SIG-M5 treated with dmso at 0.1 percent for 504 hours (cell line): ENCODE data around the gene KCNE1.
"Not testable (repeated sequence)": the region's sequence is repeated elsewhere in the genome, so short reads cannot be mapped to it uniquely, and the experiment has no call there.

Experiments used
- DNase-seq: peaks from one replicate; lab custom pipeline; 2025; ENCODE audit not compliant: unreplicated experiment; lab: John Stamatoyannopoulos, UW

KCNE1 gene

DNA sequence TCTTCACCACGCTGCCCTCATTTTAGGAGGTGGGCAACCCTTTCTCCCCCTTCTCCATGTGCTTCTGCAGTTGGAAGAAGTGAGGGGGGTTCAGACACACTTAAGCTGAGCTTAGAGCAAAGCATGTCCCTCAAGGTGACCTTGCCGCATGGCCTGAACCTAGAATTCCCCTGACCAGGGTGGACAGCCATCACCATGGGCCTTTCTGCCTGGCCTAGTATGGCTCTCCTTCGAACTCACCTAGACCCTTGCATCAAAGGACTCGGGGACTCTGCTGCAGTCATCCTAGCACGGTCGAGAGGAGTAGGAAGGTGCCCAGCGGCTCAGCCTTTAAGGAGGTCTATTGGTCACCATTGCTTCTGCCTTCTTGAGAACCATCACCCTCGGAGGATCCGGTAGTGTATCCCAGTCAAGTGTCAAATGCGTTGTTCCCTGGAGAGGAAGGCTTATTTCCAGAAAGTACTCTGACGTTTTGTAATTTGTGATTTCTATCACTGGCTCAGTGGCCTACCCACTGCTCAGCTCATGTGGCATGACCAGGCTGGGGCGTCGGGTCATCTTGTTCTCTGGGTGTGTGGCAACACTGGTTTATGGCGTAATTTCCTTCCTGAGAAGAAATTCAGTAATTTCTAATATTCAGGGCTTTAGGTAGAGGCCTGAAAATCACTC is at the start of gene KCNE1:
TSS of gene KCNE1 (minus strand) at position 424 of the 669 bp plus-strand sequence. CDS start 62,576 bp downstream, outside the sequence.
- DNase-seq: peak; percentile 60

DNA sequence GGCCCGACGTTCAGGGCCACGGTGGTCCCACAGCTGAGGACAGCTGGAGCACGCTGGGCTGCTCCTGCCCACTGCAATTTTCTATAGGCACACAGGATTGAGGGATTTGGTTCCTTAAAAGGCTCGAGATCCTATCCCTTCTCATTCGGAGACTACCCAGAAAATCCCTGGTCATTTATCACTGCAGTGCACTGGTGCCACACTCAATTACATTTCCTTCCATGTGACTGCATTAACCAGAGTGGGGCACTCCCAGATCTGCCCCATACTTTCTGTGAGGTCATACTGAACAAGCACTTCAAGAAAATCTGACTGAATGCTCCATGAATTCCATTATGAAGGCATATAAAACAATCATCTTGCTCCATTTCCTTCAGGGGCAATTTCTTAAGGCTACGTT is 49.8 kb upstream of the KCNE1 start:
- no peak for DNase-seq

DNA sequence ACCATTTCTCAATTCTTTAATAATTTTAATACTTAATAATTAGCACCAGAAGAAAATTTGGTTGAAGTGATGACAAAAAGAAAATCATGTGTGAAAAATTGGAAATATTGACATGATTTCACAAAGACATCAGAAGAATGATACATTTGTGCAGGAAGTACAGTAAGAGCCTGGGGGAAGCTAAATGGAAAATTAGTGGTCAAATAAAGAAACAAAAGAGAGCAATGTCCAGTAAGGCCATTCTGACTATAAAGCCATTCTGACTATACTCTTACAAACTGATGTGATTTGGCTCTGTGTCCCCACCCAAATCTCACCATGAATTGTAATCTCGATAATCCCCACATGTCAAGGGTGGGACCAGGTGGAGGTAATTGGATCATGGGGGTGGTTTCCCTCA is 48.6 kb upstream of the KCNE1 start:
- DNase-seq: no peak

DNA sequence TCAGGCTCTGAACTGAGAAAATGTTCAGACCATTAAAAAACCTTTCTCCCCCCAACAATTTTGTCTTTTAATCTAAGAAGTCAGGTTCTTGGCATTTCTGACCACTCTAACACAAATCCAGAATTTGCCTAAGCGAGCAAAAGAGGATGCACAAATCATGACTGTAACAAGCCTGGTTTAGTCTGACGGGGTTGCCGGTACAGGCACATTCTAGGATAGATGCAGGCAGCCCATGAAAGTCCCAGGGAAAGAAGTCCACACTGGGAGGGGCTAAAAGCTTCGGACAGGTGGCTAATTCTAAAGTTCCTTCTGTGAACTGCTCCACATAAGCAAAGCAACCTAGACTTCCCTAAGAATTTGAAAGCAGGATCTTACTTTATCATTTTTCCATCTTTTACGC is 48.0 kb upstream of the KCNE1 start:
- DNase-seq: no peak

DNA sequence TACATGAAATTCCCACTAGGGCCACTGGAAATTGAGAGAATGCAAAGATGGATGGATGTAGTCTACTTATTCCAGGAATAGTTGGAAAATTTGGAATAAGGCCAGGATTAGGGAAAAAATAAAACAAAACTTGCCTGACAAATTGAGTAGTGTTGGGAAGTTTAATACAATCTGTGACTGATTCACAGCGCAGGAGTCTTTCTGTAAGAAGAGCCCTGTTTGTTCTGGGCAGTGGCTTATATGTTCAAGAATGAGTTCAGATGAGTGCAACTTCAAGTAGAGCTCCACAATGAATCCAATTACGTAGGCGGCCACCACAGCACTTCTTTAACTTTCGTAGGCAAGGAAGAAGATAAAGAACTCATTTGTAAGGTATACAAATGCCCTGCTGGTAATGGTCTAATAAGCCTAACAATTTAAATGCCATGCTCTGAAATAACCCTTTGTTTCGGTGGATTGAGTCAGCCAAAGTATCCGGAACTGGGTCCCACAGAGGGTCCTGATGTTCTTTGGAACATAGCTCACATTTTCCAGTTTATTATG is 47.1 kb upstream of the KCNE1 start:
- no peak for DNase-seq

DNA sequence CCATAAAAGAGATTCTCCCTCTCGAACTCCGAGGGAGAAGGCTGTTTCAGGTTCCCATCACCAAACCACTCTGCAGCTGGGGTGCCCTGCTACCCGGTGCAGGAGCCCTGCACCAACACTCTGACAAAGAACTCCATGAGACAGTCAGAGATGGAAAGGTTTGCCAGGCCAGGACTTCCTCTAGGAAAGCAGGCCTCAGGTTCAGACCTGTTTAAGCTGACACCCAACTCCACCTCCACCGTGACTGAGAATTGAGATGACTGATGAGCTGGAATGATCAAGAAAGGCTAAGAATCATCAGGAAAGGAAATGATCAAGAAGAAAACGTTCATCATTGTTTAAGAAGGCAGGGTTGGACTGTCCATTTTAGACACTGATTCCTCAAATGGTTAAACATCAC is 46.2 kb upstream of the KCNE1 start:
- DNase-seq: no peak

DNA sequence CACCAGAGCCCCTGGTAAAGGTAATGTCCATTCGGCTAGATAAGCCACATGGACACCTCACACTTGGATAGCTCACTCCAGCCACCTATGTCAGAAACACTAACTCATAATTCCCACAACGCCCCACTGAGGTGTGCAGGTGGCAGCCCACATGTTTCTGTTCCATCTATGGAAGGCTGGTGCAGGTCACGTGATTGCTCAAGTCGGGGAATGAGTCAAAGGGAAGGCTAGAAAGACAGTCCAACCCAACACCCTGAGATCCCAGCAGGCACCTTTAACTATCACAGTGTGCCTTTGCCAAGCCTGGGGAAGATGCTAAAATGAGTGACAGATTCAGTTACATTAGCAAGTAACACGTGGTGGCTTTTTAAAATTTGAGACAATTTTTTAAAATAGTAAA is 45.3 kb upstream of the KCNE1 start:
- DNase-seq: no peak

DNA sequence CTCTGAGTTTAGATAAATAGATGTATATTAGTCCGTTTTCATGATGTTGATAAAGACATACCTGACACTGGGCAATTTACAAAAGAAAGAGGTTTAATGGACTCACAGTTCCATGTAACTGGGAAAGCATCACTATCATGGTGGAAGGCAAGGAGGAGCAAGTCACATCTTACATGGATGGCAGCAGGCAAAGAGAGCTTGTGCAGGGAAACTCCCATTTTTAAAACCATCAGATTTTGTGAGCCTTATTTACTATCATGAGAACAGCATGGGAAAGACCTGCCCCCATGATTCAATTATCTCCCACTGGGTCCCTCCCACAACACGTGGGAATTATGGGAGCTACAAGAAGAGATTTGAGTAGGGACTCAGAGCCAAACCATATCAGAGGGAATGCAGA is 42.7 kb upstream of the KCNE1 start:
- DNase-seq: not testable (repeated sequence)

DNA sequence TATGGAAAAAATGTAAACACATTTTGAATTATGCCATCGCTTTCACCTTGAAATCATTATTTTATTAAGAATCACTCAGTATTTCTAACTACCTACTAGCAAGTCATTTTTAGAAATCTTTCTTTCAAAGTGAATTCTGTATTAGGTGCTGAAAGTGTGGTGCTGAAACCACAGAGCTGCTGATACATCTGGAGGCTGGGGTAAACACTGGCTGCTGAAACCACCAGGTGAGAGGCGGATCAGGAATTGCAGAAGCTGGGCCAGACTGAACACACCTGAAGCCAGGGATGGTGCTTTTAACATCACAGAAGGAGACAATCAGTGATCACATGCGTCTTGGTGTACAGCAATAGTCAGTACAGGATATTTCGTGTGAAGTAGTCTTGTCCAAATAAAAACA is 42.2 kb upstream of the KCNE1 start:
- no peak for DNase-seq

DNA sequence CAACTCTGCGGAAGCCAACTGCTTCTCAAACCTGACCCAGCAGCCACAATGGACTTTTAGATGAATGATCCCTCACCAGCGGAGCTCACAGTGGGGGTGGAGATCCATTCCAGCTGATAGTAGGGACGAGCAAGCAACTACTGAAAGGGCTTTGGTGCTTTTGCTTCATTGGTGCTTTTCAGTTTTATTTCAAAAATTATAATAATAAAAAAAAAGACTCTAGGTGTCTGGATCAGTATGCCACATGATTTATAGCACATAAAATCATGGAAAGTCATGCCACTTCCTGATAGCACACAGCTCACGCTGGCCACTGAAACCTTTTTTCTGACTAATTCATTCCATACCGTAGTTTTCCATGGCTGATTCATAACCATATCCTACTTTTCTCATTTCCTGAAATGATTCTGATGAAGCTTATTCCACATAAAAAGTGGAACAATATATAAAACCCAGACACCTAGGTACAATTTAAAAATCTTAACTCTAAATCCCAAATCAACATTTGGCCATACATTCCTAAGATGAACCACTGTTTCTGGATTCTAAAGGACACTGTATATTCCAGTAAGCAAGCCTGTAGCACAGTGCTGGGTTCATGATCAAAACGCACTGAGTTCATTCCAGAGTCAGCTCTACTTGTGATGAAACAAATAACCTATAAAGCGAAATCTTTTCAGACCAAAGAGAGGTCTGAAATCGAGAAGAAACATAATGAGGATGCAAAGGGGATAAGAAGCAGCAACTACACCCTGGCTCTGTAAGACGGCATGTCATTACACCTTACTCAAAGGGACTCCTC is 41.3 kb upstream of the KCNE1 start:
- DNase-seq: no peak

DNA sequence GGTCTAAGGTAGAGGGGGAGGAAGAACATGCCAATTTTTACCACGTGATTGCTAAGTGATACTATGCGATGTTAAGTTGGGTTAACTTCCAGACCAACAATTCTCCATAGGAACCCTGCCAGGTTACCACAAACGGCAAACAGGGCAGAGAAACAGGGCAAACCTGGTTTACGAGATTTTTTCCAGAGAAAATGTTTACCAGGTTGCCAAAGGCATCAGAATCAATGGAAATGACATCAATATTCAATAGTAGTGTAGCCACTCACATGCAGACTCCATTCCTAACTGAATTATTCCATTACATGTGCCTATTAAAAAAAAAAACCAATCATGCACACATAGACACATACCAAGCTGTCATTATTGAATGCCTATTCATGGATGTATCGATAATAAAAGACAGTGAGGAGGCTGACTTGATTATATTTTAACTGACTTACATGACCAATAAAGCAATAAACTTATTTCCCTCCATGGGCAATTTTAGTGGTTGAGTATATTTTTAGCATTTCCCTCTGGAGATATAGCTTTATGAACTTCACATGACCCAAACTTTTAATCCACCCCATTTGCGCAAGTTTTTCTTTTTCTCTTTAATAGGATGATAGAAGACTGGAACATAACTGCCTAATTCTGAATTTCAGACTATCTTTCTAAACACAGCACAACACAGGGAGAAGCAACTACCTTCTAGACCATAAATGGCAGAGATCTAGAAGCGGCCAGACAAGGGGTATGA is 40.5 kb upstream of the KCNE1 start:
- no peak for DNase-seq

DNA sequence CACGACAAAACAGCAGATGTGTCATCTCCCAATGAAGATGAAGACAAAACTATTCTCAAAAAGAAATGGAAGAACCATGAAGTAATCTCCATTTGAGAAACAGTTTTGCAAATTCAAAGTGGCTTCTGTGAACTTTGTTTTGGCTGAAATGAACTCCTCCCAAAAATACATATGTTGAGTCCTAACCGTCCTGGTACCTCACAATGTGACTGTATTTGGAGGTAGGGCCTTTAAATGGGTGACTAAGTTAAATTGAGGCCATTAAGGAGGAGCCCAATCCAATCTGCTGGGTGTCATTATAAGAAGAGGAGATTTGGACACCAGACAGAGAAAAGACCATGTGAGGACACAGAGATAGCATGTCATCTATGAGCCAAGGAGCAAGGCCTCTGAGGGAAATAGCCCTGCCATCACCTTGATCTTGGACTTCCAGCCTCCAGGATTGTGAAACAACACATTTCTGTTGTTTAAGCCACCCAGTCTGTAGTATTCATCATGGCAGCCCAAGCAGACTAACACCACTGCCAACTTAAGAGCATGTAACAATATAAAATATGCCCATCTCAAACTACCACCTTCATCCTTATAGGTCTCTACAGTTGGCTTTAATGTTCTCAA is 38.3 kb upstream of the KCNE1 start:
- no peak for DNase-seq

DNA sequence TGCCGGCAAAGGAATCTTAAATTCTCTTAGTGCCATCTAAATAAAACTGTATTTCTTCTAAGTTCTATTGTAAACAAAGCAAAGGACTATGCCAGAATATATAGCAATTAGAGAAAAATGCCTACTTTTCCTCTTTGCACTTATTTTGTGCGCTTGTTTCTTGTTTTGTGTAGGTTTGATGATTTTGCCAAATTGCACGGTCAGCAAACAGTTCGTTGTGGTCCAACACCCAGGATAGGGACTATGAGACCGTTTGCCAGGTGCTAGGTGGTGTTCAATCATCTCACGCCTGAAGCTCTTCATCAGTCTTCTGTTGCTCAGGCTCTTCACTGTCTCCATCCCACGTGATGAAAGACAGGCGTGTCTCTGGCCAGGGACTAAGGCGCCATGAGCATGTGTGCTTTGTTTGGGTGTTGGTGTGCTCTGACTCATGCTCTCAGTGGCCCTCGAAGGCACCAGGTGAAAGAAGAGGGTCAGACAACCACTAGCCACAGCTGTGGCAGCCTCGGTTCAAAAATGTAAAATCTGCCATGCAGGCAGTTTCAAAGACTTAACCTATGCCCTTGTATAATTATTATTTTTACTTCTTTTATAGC is 36.9 kb upstream of the KCNE1 start:
- DNase-seq: no peak

DNA sequence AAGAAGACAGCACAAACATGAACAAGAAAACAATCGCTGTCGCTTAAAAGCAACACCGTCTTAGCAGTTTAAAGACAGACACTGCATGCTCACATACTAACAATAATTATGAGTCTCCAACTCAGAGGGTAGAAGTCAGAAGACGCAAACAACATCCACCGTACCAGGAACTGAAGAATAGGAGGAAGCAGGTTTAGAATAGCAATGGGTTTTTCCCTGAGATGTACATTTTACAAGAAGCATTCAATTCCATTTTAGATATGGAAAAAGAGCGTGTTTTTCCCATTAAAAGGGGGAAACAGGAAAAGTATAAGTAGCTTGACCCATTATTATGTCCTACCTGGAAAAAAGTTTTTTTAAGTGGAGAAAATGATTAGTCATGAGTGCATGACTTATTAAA is 34.5 kb upstream of the KCNE1 start:
- no peak for DNase-seq

DNA sequence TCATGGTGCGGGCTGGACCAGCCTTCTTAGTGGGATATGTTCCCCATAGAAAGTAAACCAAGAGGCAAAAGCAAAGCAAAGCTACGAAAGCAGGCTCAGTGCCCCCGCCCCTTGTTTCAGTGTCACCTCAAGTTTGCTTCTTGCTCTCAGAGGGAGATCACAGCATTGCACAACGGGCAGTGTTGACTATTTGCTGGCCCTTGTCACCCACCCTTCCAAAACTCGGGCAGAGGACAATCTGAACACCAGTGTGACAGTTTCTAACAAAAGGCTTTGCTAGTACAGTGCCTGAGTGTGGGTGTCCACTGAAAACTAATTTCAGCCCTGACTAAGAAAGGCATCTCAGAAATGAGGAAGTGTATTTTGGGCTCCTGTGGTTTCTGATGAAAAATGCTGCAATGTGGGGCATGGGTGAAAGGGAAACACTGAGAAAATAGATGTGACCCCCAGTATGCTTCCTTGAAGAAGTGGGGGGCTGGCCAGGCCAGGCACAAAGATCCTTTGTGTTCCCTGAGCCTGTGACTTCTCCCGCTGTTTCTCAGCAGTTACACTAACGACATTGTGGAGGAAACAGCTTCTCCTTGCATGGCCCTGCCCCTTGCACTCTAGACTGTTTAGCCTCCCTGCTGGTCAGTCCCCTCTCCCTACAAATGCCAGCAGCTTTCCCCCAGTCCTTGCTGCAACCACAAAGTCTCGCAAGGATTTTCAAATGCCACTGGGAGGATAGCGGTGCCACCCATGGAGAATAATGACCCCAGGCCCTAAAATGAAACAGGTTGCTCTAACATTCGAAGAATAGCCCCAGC is 33.3 kb upstream of the KCNE1 start:
- DNase-seq: peak; percentile 97

DNA sequence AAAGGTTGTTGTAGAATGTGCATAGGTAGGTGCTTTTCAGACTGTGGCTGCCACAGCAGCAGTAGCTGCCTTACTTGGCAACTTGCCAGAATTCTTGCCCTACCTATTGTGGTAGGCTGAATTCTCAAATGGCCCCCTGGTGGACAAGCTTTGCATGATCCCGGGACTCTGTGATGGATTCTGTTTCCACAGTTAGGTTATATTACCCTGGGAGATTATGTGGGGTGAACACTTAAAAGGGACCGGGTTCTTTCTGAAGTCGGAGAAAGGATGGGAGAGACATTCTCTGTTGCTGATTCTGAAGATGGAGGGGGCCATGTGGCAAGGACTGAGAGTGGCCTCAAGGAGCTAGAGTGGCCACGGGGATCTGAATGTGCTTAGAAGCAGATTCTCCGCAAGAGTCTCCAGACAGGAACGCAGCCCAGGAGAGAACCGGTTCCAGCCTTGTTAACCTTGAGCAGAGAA is 32.1 kb upstream of the KCNE1 start:
- DNase-seq: peak; percentile 64

DNA sequence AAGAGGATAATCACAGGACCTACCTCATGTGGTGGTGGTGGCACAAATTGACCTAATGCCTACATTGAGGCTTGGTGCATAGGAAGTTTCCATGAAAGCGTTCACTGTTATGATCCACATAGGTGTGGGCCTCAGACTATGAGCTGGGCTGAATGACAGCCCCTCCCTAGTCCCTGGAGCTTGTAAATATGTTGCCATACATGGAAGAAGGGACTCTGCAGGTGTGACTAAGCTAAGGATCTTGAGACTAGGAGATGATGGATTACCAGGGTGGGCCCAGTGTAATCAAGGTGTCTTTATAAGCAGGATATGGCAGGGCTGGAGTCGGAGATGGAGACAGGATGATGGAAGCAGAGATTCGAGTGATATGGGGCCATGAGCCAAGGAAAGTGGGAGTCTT is 31.0 kb upstream of the KCNE1 start:
- DNase-seq: no peak

DNA sequence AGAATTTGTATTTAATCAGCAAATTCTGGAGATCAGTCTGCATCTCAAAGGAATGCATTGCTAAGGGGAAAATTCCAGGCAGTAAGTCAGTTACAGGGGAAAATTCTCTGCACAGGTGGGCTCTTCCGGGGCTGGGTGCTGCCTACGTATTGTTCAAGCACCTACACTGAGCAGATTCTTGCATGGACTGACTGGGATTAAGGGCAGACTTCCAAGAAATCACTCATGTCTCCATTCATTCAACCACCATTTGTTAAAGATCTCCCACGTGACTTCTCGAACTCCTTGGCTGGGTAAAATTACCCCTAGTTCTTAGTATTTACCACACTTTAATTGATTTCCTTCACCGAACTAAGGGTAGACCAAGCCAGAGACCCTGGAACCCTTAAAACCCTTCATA is 28.2 kb upstream of the KCNE1 start:
- DNase-seq: no peak

DNA sequence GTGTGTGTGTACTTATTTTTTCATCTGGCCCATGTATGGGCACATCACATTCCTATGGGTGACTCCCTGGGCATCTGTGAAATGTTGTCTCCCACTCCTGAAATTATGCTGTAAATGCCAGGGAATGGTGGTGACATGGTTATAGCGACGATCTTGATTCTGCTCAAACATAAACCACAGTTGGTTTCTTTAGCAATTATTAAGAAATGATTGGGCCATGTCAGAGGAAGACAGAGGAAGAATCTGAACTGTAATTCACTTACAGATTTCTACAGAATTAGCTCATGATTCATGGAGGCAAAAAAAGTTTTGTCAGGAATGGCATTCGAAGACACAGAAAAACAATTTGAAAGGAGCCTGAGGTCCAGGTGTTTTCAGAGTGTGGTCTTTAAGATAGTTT is 25.8 kb upstream of the KCNE1 start:
- no peak for DNase-seq

DNA sequence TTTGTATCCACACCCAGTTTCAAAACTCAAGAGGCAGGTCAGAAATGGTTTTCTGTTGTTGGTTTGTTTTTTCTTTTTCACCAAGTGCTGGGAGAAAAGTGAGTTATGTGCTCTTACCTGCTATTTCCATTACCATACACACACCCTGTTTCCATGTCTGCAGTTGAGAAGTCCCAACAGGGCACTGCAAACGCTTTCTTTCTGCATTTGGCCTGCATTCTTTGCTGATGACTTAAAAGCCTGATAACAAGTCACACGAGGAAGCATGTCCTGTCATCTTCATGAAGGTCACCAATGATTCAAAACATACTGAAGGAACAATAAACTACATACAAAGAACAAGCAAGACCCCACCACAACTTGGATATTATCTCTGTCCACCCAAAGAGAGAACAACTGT is 24.8 kb upstream of the KCNE1 start:
- DNase-seq: no peak
